DMS53 (cell line): ENCODE data around the gene SYNE4.

Source experiments
- DNase-seq: peaks from one replicate; lab custom pipeline; 2025; lab: John Stamatoyannopoulos, UW

The SYNE4 gene

DNA sequence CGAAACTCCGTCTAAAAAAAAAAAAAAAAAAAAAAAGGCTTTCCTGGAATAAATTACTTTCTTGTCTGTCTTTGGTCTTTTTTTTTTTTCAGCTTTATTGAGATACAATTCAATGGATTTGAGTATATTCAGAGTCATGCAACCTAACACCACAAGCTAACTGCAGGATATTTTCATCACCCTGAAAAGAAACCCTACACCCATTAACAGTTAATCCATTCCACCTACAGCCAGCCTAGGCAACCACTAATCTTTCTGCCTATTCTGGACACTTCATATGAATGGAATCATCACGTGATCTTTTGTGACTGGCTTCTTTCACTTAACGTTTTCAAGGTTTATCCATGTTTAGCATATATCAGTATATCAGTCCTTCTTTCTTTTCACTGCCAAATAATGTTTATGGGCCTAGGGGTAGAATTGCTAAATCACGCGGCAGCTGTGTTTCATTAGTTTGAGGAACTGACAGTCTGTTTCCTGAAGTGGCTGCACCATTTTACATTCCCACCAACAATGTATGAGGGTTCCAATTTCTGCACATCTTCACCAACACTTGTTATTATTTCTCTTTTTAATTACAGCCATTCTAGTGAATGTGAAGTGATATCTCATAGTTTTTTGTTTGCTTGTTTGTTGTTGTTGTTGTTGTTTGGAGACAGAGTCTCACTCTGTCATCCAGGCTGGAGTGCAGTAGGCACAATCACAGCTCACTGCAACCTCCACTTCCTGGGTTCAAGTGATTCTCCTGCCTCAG is 52.6 kb downstream of the SYNE4 start:
- DNase-seq: no peak
